K562 (cell line): Measurements from ENCODE around the gene RPL15. TPM values are rescaled to one million over a fixed set of nuclear protein-coding genes. Genes with fewer than 3 reads are reported as not detected.

Experiments used
- ATAC-seq: fragments of 200-7000 bp; cut with Tn5 transposase; 3 replicates; pipeline ENCODE4 v1.9.1; 2020; ENCODE audit warnings: moderate library complexity
- BruUV-seq: library from RNA; stranded (reverse); fragments of 400-500 nt; replicated peaks from 2 replicates; lab custom pipeline; 2021; lab: Mats Ljungman, UMichigan
- CTCF ChIA-PET: fragments of 300-600 bp; formaldehyde crosslinking; extraction: SDS; loops from one replicate; lab custom pipeline; 2021; ENCODE audit warnings: low intra/inter-chr PET ratio; lab: Yijun Ruan, JAX
- POLR2A ChIA-PET: fragments of 300-600, 350-650 bp; sonication (Branson Sonifier 250); formaldehyde crosslinking; extraction: SDS; loops from one replicate; lab custom pipeline; 2021; ENCODE audit warnings: antibody characterized with exemption, inconsistent platforms; lab: Yijun Ruan, JAX
- DNase-seq, 4 experiments: peaks; one replicate each; pipeline versions ENCODE4 v3.0.0 to v3.0.0-alpha.2; 2011 to 2018; ENCODE audit warnings: low spot score in 3 of 4, mixed read lengths in 3 of 4; ENCODE audit errors: extremely low read depth in 1 of 4
- FAIRE-seq: peaks from 2 replicates; lab custom pipeline; 2011; peaks lifted over from hg19 to GRCh38; lab: Jason Lieb, UNC
- H2AFZ ChIP-seq: 2 replicates; pipeline ENCODE4 v1.6.0; 2011; ENCODE audit warnings: low read depth, low read length, control low read depth, inconsistent platforms
- H3K27ac ChIP-seq: fragments of 200-600 bp; 3 replicates; pipeline ENCODE4 v1.8.0; 2011; ENCODE audit warnings: low read depth, mild to moderate bottlenecking, control low read depth, inconsistent platforms, low read length, moderate library complexity, mixed read lengths; ENCODE audit errors: extremely low read depth
- H3K27me3 ChIP-seq, 2 experiments: fragments of 300-600 bp in 1 of 2; 2 replicates in 1 of 2; 3 replicates in 1 of 2; pipeline versions ENCODE4 v1.6.0 to v1.8.0; 2011; ENCODE audit warnings: inconsistent platforms in 2 of 2, low read length in 2 of 2, mild to moderate bottlenecking in 1 of 2, mixed read lengths in 1 of 2, moderate library complexity in 1 of 2; ENCODE audit not compliant: control insufficient read depth in 2 of 2, insufficient read depth in 2 of 2
- H3K36me3 ChIP-seq: fragments of 300-600 bp; 3 replicates; pipeline ENCODE4 v1.8.0; 2011; ENCODE audit warnings: mild to moderate bottlenecking, low read length, inconsistent platforms; ENCODE audit not compliant: control insufficient read depth, insufficient read depth
- H3K4me1 ChIP-seq, 2 experiments: fragments of 200-600 bp in 1 of 2; replicated peaks in 1 of 2; 2 replicates in 1 of 2; 3 replicates in 1 of 2; pipeline versions ENCODE4 v1.5.1 to v1.8.0; 2011; ENCODE audit warnings: inconsistent platforms in 2 of 2, low read length in 2 of 2, mild to moderate bottlenecking in 1 of 2, mixed read lengths in 1 of 2, moderate library complexity in 1 of 2; ENCODE audit not compliant: control insufficient read depth in 2 of 2, insufficient read depth in 2 of 2
- H3K4me2 ChIP-seq: 2 replicates; pipeline ENCODE4 v1.6.1; 2011; ENCODE audit warnings: low read length, control low read depth, inconsistent platforms, mixed read lengths; ENCODE audit not compliant: insufficient read depth
- H3K4me3 ChIP-seq: fragments of 200-600 bp; sonication (generic), shearing (Covaris generic); 2 replicates; pipeline ENCODE4 v1.5.1; 2016; ENCODE audit warnings: control low read depth, inconsistent platforms
- H3K79me2 ChIP-seq: fragments of 200-600 bp; 3 replicates; pipeline ENCODE4 v1.8.0; 2011; ENCODE audit warnings: low read length, inconsistent platforms; ENCODE audit not compliant: control insufficient read depth, insufficient read depth
- H3K9ac ChIP-seq, 2 experiments: 2 replicates each; pipeline versions ENCODE4 v1.6.0 to v1.6.1; 2011; ENCODE audit warnings: low read depth in 2 of 2, low read length in 2 of 2, control low read depth in 1 of 2, inconsistent platforms in 1 of 2, mild to moderate bottlenecking in 1 of 2, mixed read lengths in 1 of 2; ENCODE audit not compliant: insufficient read depth in 1 of 2
- H3K9me1 ChIP-seq: one replicate; pipeline ENCODE4 v1.6.0; 2011; ENCODE audit warnings: inconsistent platforms, mild to moderate bottlenecking, low read length, moderate library complexity; ENCODE audit not compliant: control insufficient read depth, insufficient read depth
- H3K9me3 ChIP-seq: replicated peaks from 2 replicates; pipeline ENCODE4 v1.5.1; 2011; ENCODE audit warnings: low read depth, low read length, inconsistent platforms; ENCODE audit not compliant: control insufficient read depth, insufficient read depth
- H4K20me1 ChIP-seq: replicated peaks from 2 replicates; pipeline ENCODE4 v1.6.1; 2011; ENCODE audit warnings: low read length, inconsistent platforms, mixed read lengths; ENCODE audit not compliant: control insufficient read depth, insufficient read depth
- CBX3 ChIP-seq, 2 experiments: IDR thresholded peaks; 1 replicate in 1 of 2; 2 replicates in 1 of 2; pipeline ENCODE4 v1.6.1; 2012; ENCODE audit warnings: inconsistent platforms in 2 of 2, low read length in 2 of 2, borderline replicate concordance in 1 of 2, control low read depth in 1 of 2
- CBX8 ChIP-seq: fragments of 200-600 bp; sonication (generic); IDR thresholded peaks from 2 replicates; pipeline ENCODE4 v1.6.1; 2012; ENCODE audit warnings: borderline replicate concordance, mixed run types, low read depth, mild to moderate bottlenecking, moderate library complexity, mixed read lengths, low read length, control low read depth, inconsistent platforms; ENCODE audit not compliant: poor library complexity, severe bottlenecking; ENCODE audit errors: extremely low read depth
- CC2D1A ChIP-seq: fragments of 450-650 bp; IDR thresholded peaks from 2 replicates; pipeline ENCODE4 v1.6.1; 2017; ENCODE audit warnings: mild to moderate bottlenecking
- CUX1 ChIP-seq: fragments of 200-800 bp; sonication (Bioruptor generic); IDR thresholded peaks from 2 replicates; pipeline ENCODE4 v1.6.1; 2016; ENCODE audit warnings: missing genetic modification characterization, missing compliant biosample characterization
- ILF3 ChIP-seq: fragments of 450-650 bp; IDR thresholded peaks from 2 replicates; pipeline ENCODE4 v1.6.1; 2018; ENCODE audit warnings: antibody characterized with exemption, mild to moderate bottlenecking, moderate library complexity, borderline replicate concordance
- PBX2 ChIP-seq, 2 experiments: IDR thresholded peaks in 1 of 2; conservative IDR thresholded peaks in 1 of 2; 2 replicates each; pipeline ENCODE4 v1.6.1; 2016; ENCODE audit warnings: low read depth in 2 of 2, mild to moderate bottlenecking in 1 of 2, missing compliant biosample characterization in 1 of 2, missing genetic modification characterization in 1 of 2, moderate library complexity in 1 of 2
- PRDM10 ChIP-seq: fragments of 450-650 bp; IDR thresholded peaks from 2 replicates; pipeline ENCODE4 v1.6.1; 2018; ENCODE audit not compliant: partially characterized antibody
- SMC3 ChIP-seq: conservative IDR thresholded peaks from 2 replicates; pipeline ENCODE4 v1.6.1; 2011; ENCODE audit warnings: low read depth, low read length, improper control_type of control experiment; ENCODE audit not compliant: insufficient read depth
- XRCC5 ChIP-seq: fragments of 200-400 bp; formaldehyde crosslinking; IDR thresholded peaks from 2 replicates; pipeline ENCODE4 v1.6.1; 2017; ENCODE audit warnings: low read depth, mild to moderate bottlenecking, low read length
- WGBS: fragments of 100-300 bp; shearing (Covaris generic); methylation state at CpG from one replicate; pipeline ENCODE4 v1.1.6; 2016; ENCODE audit warnings: low coverage, mixed read lengths; ENCODE audit not compliant: insufficient coverage; ENCODE audit errors: missing lambda C conversion rate; 5-methylcytosine and 5-hydroxymethylcytosine counted together
- in situ Hi-C: fragments of 300-500 bp; cut with MboI; formaldehyde crosslinking; loops from 4 replicates; pipeline ENCODE4 v1.15.0; 2018; ENCODE audit warnings: inconsistent platforms, mixed read lengths
- intact Hi-C: fragments of 100-400 bp; cut with micrococcal nuclease; formaldehyde crosslinking; loops from 2 replicates; pipeline ENCODE4 v1.14.2; 2022
- polyA plus RNA-seq, 8 experiments: library from polyadenylated mRNA; depleted of rRNA in 4 of 8; stranded (reverse) in 5 of 8; unstranded in 3 of 8; fragments of >200 nt; fragmentation: Nextera tagmentation in 2 of 8; fragmentation: Illumina TruSeq in 1 of 8; extraction: Ambion mirVana in 2 of 8; extraction: Trizol in 1 of 8; gene quantifications; 2 replicates each; pipeline versions ENCODE4 v1.2.1 to v1.2.3, GENCODE V29; 2011 to 2014; ENCODE audit warnings: inconsistent platforms in 1 of 8, missing spikeins in 1 of 8
- total RNA-seq, 7 experiments: library from RNA; depleted of rRNA in 6 of 7; stranded (reverse); fragments of >200 nt in 6 of 7; fragmentation: Illumina TruSeq in 2 of 7; extraction: Trizol in 2 of 7; gene quantifications; 2 replicates each; pipeline versions ENCODE4 v1.2.1 to v1.2.3, GENCODE V29; 2011 to 2021; ENCODE audit warnings: low replicate concordance in 1 of 7

RPL15 gene
- total and polyA plus RNA-seq, 9 of the 15 experiments (the other 6 are each of a cell fraction or from before 2014, with no cell fraction given), result 2,393 to 8,850 (median 3,928) TPM

GRCh38 chr3:23895181-23895580 is 21.8 kb upstream of the RPL15 start:
- no TSS peak for BruUV-seq
- FAIRE-seq (no peak), DNase-seq (no peak), ATAC-seq (no peak)
- Histone ChIP-seq H3K4me2 (no peak overlapping the region), H2AFZ (no peak overlapping the region), H3K9ac (no peak overlapping the region), H3K36me3 (peaks cover 52% of the 10 kb centered on the region), H3K4me3 (no peak overlapping the region), H3K79me2 (no peaks in the 10 kb centered on the region), H4K20me1 (no peaks in the 10 kb centered on the region), H3K9me3 (no peaks in the 10 kb centered on the region), H3K9me1 (no peaks in the 10 kb centered on the region), H3K27ac (no peak overlapping the region), H3K27me3 (no peaks in the 10 kb centered on the region), H3K4me1 (peaks cover 0 to 12% of the 10 kb centered on the region in 2 experiments; a peak in 3 of 5 replicates)
- CTCF ChIA-PET, result no interaction called here
- 90% methylated on average over 4 of the region's 4 CpGs for WGBS
- in situ Hi-C loops, result no loop called here
- intact Hi-C loops, result no loop called here
- POLR2A ChIA-PET, result interaction anchor here (0.9 to 5.0 kb wide), 4 partner anchors 9 to 22 kb away, joined by 3 to 35 read pairs (median 11); partner anchors contain the start of genes NKIRAS1 and RPL15
- TF ChIP-seq CUX1 (CRISPR knock-in tag) (no peak), SMC3 (no peak), XRCC5 (no peak), PBX2 (CRISPR knock-in tag; IDR thresholded peaks at IDR 0.05; ENCODE audit: low read depth) (no peak), PBX2 (tag; conservative IDR thresholded peaks at IDR 0.05; ENCODE audit: low read depth) (no peak), CBX3 (IDR thresholded peaks at IDR 0.05; ENCODE audit: borderline replicate concordance in 1 of 2, low read length in 2 of 2) (no peak), CC2D1A (no peak), CBX8 (no peak), PRDM10 (no peak), ILF3 (no peak)
